ENCODE data around the gene PCDHGA1.
A peak's percentile ranks its signal among the peaks of the same experiment; 100 is the strongest.

PCDHGA1 gene

GRCh38 chr5:141439411-141440141, 109.3 kb downstream of the PCDHGA1 start:
- no peak overlapping the region for H3K4me3 ChIP-seq (ENCODE audit: control insufficient read depth in 1 of 7, extremely low read depth in 1 of 7, insufficient read depth in 4 of 7, low read depth in 2 of 7, low read length in 6 of 7)
- no peaks in the 10 kb centered on the region for H3K36me3 ChIP-seq (ENCODE audit: control insufficient read depth in 4 of 4, insufficient read depth in 4 of 4, low read length in 3 of 4)
- H3K9me3 ChIP-seq (ENCODE audit: control extremely low read depth in 1 of 5, control insufficient read depth in 4 of 5, insufficient read depth in 2 of 5, low read depth in 1 of 5, low read length in 4 of 5), result peaks cover 0 to 41% (median 13%) of the 10 kb centered on the region in 5 experiments
- no peak overlapping the region for H3K27ac ChIP-seq (ENCODE audit: insufficient read depth in 1 of 2, low read depth in 1 of 2, low read length in 2 of 2, poor library complexity in 1 of 2, severe bottlenecking in 2 of 2)
- no peak for DNase-seq
- ChIA-PET POLR2A (no interaction called here), CTCF (interaction anchor here (0.7 to 1.7 kb wide), 4 partner anchors 11 to 125 kb away, joined by 3 to 4 read pairs (median 3); no protein-coding TSS in a partner anchor)
- 78% methylated on average over 9 of the region's 10 CpGs for WGBS (ENCODE audit: insufficient coverage)
- H3K4me1 ChIP-seq (ENCODE audit: control extremely low read depth in 1 of 4, control insufficient read depth in 4 of 4, insufficient read depth in 4 of 4, low read length in 3 of 4), result no peaks in the 10 kb centered on the region
- peaks cover 0 to 12% (median 1%) of the 10 kb centered on the region in 5 experiments for H3K27me3 ChIP-seq (replicated peaks in 2 of 5; ENCODE audit: control insufficient read depth in 4 of 5, insufficient read depth in 5 of 5, low read length in 4 of 5)

- 100% methylated on average over 3 of the region's 9 CpGs for WGBS (ENCODE audit: insufficient coverage)
Observed at GRCh38 chr5:141440341-141440740, 110.0 kb downstream of the PCDHGA1 start.

GRCh38 chr5:141441571-141442170, 111.4 kb downstream of the PCDHGA1 start:
- 59% methylated on average over 49 of the region's 50 CpGs for WGBS (ENCODE audit: insufficient coverage)
- DNase-seq, result no peak
- CTCF ChIA-PET, result no interaction called here
- no peaks in the 10 kb centered on the region for H3K36me3 ChIP-seq (ENCODE audit: control insufficient read depth in 4 of 4, insufficient read depth in 4 of 4, low read length in 3 of 4)
- POLR2A ChIA-PET, result no interaction called here
- peaks cover 0 to 12% (median 0%) of the 10 kb centered on the region in 5 experiments for H3K27me3 ChIP-seq (replicated peaks in 2 of 5; ENCODE audit: control insufficient read depth in 4 of 5, insufficient read depth in 5 of 5, low read length in 4 of 5)
- H3K4me1 ChIP-seq (ENCODE audit: control extremely low read depth in 1 of 4, control insufficient read depth in 4 of 4, insufficient read depth in 4 of 4, low read length in 3 of 4), result no peaks in the 10 kb centered on the region
- no peak overlapping the region for H3K4me3 ChIP-seq (ENCODE audit: control insufficient read depth in 1 of 7, extremely low read depth in 1 of 7, insufficient read depth in 4 of 7, low read depth in 2 of 7, low read length in 6 of 7)
- no peak overlapping the region for H3K27ac ChIP-seq (ENCODE audit: insufficient read depth in 1 of 2, low read depth in 1 of 2, low read length in 2 of 2, poor library complexity in 1 of 2, severe bottlenecking in 2 of 2)
- peaks cover 0 to 40% (median 13%) of the 10 kb centered on the region in 5 experiments for H3K9me3 ChIP-seq (ENCODE audit: control extremely low read depth in 1 of 5, control insufficient read depth in 4 of 5, insufficient read depth in 2 of 5, low read depth in 1 of 5, low read length in 4 of 5)

More at GRCh38 chr5:141440341-141440740, 110.0 kb downstream of the PCDHGA1 start:
- peaks cover 0 to 12% (median 1%) of the 10 kb centered on the region in 5 experiments for H3K27me3 ChIP-seq (replicated peaks in 2 of 5; ENCODE audit: control insufficient read depth in 4 of 5, insufficient read depth in 5 of 5, low read length in 4 of 5)
- POLR2A ChIA-PET, result no interaction called here
- CTCF ChIA-PET, result interaction anchor here (0.7 kb wide), 1 partner anchor 12 kb away, joined by 3 read pairs; no protein-coding TSS in a partner anchor
- H3K4me3 ChIP-seq (ENCODE audit: control insufficient read depth in 1 of 7, extremely low read depth in 1 of 7, insufficient read depth in 4 of 7, low read depth in 2 of 7, low read length in 6 of 7), result no peak overlapping the region
- no peak overlapping the region for H3K27ac ChIP-seq (ENCODE audit: insufficient read depth in 1 of 2, low read depth in 1 of 2, low read length in 2 of 2, poor library complexity in 1 of 2, severe bottlenecking in 2 of 2)
- no peak for DNase-seq
- H3K36me3 ChIP-seq (ENCODE audit: control insufficient read depth in 4 of 4, insufficient read depth in 4 of 4, low read length in 3 of 4), result no peaks in the 10 kb centered on the region
- no peaks in the 10 kb centered on the region for H3K4me1 ChIP-seq (ENCODE audit: control extremely low read depth in 1 of 4, control insufficient read depth in 4 of 4, insufficient read depth in 4 of 4, low read length in 3 of 4)
- peaks cover 0 to 43% (median 13%) of the 10 kb centered on the region in 5 experiments for H3K9me3 ChIP-seq (ENCODE audit: control extremely low read depth in 1 of 5, control insufficient read depth in 4 of 5, insufficient read depth in 2 of 5, low read depth in 1 of 5, low read length in 4 of 5)

- Histone ChIP-seq H3K36me3 (ENCODE audit: control insufficient read depth in 4 of 4, insufficient read depth in 4 of 4, low read length in 3 of 4) (no peaks in the 10 kb centered on the region), H3K4me1 (ENCODE audit: control extremely low read depth in 1 of 4, control insufficient read depth in 4 of 4, insufficient read depth in 4 of 4, low read length in 3 of 4) (no peaks in the 10 kb centered on the region), H3K4me3 (ENCODE audit: control insufficient read depth in 1 of 7, extremely low read depth in 1 of 7, insufficient read depth in 4 of 7, low read depth in 2 of 7, low read length in 6 of 7) (no peak overlapping the region), H3K9me3 (ENCODE audit: control extremely low read depth in 1 of 5, control insufficient read depth in 4 of 5, insufficient read depth in 2 of 5, low read depth in 1 of 5, low read length in 4 of 5) (no peaks in the 10 kb centered on the region), H3K27ac (ENCODE audit: insufficient read depth in 1 of 2, low read depth in 1 of 2, low read length in 2 of 2, poor library complexity in 1 of 2, severe bottlenecking in 2 of 2) (no peak overlapping the region), H3K27me3 (replicated peaks in 2 of 5; ENCODE audit: control insufficient read depth in 4 of 5, insufficient read depth in 5 of 5, low read length in 4 of 5) (peaks cover 0 to 1% (median 0%) of the 10 kb centered on the region in 5 experiments)
- ChIA-PET CTCF (no interaction called here), POLR2A (no interaction called here)
- WGBS (ENCODE audit: insufficient coverage), result 100% methylated on average over 3 of the region's 3 CpGs
- DNase-seq, result no peak
Observed at GRCh38 chr5:141465351-141465750, 135.0 kb downstream of the PCDHGA1 start.

DNA sequence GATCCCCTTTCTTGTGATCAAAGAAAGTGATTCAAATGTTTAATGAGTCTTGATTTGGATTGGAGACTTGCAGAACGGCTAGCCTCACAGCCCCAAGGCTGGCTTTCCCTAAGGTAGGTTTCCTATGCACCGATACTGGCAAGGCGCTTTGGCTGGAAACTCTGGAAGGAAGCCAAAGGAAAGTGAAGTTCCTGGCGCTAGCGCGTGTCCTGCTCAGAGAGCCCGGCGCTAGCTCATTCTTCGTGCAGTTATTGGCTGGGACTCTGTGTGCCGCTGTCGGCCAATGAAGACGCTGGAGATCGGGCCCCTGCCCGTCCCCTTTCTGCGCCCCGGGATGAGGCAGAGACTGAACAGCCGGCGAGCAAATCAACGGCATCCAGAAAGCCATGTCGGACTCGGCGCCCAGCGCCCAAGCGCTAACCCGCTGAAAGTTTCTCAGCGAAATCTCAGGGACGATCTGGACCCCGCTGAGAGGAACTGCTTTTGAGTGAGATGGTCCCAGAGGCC, 145.4 kb downstream of the PCDHGA1 start, which contains the start of gene PCDHGC3:
Gene PCDHGC3, plus strand, starts transcription at position 342 of the 507 bp plus-strand sequence. Its CDS starts 151 bp downstream, at position 493.
- Histone ChIP-seq H3K4me3 (ENCODE audit: control insufficient read depth in 1 of 7, extremely low read depth in 1 of 7, insufficient read depth in 4 of 7, low read depth in 2 of 7, low read length in 6 of 7) (peak within 1 kb of the TSS; percentile 40 to 87 (median 69)), H3K36me3 (ENCODE audit: control insufficient read depth in 4 of 4, insufficient read depth in 4 of 4, low read length in 3 of 4) (no peaks in the 10 kb centered on the region), H3K27me3 (replicated peaks in 2 of 5; ENCODE audit: control insufficient read depth in 4 of 5, insufficient read depth in 5 of 5, low read length in 4 of 5) (peaks cover 18 to 58% (median 30%) of the 10 kb centered on the region in 5 experiments), H3K27ac (ENCODE audit: insufficient read depth in 1 of 2, low read depth in 1 of 2, low read length in 2 of 2, poor library complexity in 1 of 2, severe bottlenecking in 2 of 2) (no peak within 1 kb of the TSS), H3K4me1 (ENCODE audit: control extremely low read depth in 1 of 4, control insufficient read depth in 4 of 4, insufficient read depth in 4 of 4, low read length in 3 of 4) (peaks cover 11 to 23% (median 16%) of the 10 kb centered on the region in 4 experiments), H3K9me3 (ENCODE audit: control extremely low read depth in 1 of 5, control insufficient read depth in 4 of 5, insufficient read depth in 2 of 5, low read depth in 1 of 5, low read length in 4 of 5) (no peaks in the 10 kb centered on the region)
- peak; percentile 50 to 67 (median 52) for DNase-seq
- under 1% methylated on average over 23 of the region's 28 CpGs for WGBS (ENCODE audit: insufficient coverage)
- CTCF ChIA-PET, result interaction anchor here (0.6 to 2.1 kb wide), 13 partner anchors 10 to 82 kb away, joined by 3 to 11 read pairs (median 4); partner anchors contain the start of genes PCDHGA10, PCDHGA11, PCDHGA12 and PCDHGB6
- POLR2A ChIA-PET, result no interaction called here

DNA sequence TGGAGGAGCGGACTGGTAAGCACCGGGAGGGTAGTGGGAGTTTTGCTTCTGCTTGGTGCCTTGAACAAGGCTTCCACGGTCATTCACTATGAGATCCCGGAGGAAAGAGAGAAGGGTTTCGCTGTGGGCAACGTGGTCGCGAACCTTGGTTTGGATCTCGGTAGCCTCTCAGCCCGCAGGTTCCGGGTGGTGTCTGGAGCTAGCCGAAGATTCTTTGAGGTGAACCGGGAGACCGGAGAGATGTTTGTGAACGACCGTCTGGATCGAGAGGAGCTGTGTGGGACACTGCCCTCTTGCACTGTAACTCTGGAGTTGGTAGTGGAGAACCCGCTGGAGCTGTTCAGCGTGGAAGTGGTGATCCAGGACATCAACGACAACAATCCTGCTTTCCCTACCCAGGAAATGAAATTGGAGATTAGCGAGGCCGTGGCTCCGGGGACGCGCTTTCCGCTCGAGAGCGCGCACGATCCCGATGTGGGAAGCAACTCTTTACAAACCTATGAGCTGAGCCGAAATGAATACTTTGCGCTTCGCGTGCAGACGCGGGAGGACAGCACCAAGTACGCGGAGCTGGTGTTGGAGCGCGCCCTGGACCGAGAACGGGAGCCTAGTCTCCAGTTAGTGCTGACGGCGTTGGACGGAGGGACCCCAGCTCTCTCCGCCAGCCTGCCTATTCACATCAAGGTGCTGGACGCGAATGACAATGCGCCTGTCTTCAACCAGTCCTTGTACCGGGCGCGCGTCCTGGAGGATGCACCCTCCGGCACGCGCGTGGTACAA, 146.0 kb downstream of the PCDHGA1 start:
- peak in 2 of 3 donors; percentile 54 to 64 for DNase-seq
- Histone ChIP-seq H3K36me3 (ENCODE audit: control insufficient read depth in 4 of 4, insufficient read depth in 4 of 4, low read length in 3 of 4) (no peaks in the 10 kb centered on the region), H3K9me3 (ENCODE audit: control extremely low read depth in 1 of 5, control insufficient read depth in 4 of 5, insufficient read depth in 2 of 5, low read depth in 1 of 5, low read length in 4 of 5) (no peaks in the 10 kb centered on the region), H3K4me3 (ENCODE audit: control insufficient read depth in 1 of 7, extremely low read depth in 1 of 7, insufficient read depth in 4 of 7, low read depth in 2 of 7, low read length in 6 of 7) (peak overlapping the region; percentile 40 to 87 (median 69)), H3K4me1 (ENCODE audit: control extremely low read depth in 1 of 4, control insufficient read depth in 4 of 4, insufficient read depth in 4 of 4, low read length in 3 of 4) (peaks cover 11 to 23% (median 16%) of the 10 kb centered on the region in 4 experiments), H3K27ac (ENCODE audit: insufficient read depth in 1 of 2, low read depth in 1 of 2, low read length in 2 of 2, poor library complexity in 1 of 2, severe bottlenecking in 2 of 2) (no peak overlapping the region), H3K27me3 (replicated peaks in 2 of 5; ENCODE audit: control insufficient read depth in 4 of 5, insufficient read depth in 5 of 5, low read length in 4 of 5) (peaks cover 18 to 62% (median 30%) of the 10 kb centered on the region in 5 experiments)
- ChIA-PET POLR2A (no interaction called here), CTCF (interaction anchor here (0.8 to 2.1 kb wide), 13 partner anchors 9 to 81 kb away, joined by 3 to 11 read pairs (median 4); partner anchors contain the start of genes PCDHGA10, PCDHGA12, PCDHGC4 and PCDHGC5)
- 2% methylated on average over 57 of the region's 58 CpGs for WGBS (ENCODE audit: insufficient coverage)

Measured in common myeloid progenitor, CD34-positive (primary cell).